HL-60 (cell line): Measurements from ENCODE around the gene DUSP12.

Experiments
- GABPA ChIP-seq: IDR thresholded peaks from 2 replicates; pipeline ENCODE4 v1.6.1; 2012; ENCODE audit warnings: low read depth
- POLR2AphosphoS5 ChIP-seq: IDR thresholded peaks from 2 replicates; pipeline ENCODE4 v1.6.1; 2012; ENCODE audit warnings: low read depth
- TF ChIP-seq, protein P1 (sequence below): IDR thresholded peaks from one replicate; pipeline ENCODE4 v1.5.1; 2011; ENCODE audit warnings: low read length, control low read depth, inconsistent platforms; ENCODE audit not compliant: insufficient read depth
- TF ChIP-seq, protein P2 (sequence below): IDR thresholded peaks from 2 replicates; pipeline ENCODE4 v1.6.1; 2012; ENCODE audit warnings: low read depth; ENCODE audit not compliant: insufficient replicate concordance

DNA sequence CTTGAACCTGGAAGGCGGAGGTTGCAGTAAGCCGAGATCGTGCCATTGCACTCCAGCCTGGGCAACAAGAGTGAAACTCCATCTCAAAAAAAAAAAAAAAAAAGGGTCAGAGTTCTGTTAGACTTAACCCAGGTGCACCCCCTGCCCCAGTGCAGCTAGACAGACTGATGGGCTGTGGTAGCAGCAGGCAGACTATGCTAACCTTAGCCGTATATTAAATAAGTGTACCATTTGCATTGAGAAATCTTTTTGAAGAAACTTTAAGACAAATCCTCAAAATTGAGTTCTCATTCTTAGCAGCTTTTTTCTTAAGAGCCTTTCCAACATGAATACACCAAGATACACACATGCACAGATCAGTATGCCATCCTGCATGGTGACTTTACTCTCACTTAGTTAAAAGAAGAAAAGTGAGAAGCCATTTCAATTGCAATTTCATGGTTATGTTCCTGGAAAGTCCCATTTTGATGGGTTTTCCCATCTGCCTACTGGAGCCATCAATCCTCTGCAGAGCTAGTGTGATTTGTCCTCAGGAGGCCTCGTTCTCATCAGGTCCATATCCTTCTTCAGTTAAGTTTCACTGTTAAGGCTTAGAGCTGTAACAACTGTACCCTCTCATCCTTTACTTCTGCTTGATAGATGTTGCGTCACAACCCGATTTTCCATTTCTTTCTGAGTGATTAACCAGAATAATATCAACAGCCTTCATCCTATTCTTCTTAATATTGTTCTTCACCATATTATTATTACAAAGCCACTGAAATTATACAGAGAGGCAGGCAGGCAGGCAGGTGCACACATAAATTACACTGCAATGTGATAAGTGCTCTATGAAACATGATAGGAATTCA is 21.0 kb upstream of the DUSP12 start:
- no peak for TF ChIP-seq POLR2AphosphoS5
- TF ChIP-seq, protein P1, sequence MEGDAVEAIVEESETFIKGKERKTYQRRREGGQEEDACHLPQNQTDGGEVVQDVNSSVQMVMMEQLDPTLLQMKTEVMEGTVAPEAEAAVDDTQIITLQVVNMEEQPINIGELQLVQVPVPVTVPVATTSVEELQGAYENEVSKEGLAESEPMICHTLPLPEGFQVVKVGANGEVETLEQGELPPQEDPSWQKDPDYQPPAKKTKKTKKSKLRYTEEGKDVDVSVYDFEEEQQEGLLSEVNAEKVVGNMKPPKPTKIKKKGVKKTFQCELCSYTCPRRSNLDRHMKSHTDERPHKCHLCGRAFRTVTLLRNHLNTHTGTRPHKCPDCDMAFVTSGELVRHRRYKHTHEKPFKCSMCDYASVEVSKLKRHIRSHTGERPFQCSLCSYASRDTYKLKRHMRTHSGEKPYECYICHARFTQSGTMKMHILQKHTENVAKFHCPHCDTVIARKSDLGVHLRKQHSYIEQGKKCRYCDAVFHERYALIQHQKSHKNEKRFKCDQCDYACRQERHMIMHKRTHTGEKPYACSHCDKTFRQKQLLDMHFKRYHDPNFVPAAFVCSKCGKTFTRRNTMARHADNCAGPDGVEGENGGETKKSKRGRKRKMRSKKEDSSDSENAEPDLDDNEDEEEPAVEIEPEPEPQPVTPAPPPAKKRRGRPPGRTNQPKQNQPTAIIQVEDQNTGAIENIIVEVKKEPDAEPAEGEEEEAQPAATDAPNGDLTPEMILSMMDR = no peak
- TF ChIP-seq, protein P2, sequence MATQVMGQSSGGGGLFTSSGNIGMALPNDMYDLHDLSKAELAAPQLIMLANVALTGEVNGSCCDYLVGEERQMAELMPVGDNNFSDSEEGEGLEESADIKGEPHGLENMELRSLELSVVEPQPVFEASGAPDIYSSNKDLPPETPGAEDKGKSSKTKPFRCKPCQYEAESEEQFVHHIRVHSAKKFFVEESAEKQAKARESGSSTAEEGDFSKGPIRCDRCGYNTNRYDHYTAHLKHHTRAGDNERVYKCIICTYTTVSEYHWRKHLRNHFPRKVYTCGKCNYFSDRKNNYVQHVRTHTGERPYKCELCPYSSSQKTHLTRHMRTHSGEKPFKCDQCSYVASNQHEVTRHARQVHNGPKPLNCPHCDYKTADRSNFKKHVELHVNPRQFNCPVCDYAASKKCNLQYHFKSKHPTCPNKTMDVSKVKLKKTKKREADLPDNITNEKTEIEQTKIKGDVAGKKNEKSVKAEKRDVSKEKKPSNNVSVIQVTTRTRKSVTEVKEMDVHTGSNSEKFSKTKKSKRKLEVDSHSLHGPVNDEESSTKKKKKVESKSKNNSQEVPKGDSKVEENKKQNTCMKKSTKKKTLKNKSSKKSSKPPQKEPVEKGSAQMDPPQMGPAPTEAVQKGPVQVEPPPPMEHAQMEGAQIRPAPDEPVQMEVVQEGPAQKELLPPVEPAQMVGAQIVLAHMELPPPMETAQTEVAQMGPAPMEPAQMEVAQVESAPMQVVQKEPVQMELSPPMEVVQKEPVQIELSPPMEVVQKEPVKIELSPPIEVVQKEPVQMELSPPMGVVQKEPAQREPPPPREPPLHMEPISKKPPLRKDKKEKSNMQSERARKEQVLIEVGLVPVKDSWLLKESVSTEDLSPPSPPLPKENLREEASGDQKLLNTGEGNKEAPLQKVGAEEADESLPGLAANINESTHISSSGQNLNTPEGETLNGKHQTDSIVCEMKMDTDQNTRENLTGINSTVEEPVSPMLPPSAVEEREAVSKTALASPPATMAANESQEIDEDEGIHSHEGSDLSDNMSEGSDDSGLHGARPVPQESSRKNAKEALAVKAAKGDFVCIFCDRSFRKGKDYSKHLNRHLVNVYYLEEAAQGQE = no peak
- no peak for TF ChIP-seq GABPA
